SK-N-SH treated with all-trans-retinoic acid at 6 μM for 48 hours (cell line): ENCODE measurements around the gene DLG2.

Experiments
- RARB ChIP-seq: fragments of 250-450 bp; sonication (Bioruptor Pico); IDR thresholded peaks from 2 replicates; pipeline ENCODE4 v1.8.0; 2021; ENCODE audit warnings: mild to moderate bottlenecking, moderate library complexity
- ZFP30 ChIP-seq: fragments of 450-650 bp; formaldehyde crosslinking; IDR thresholded peaks from 2 replicates; pipeline ENCODE4 v1.5.0; 2022; ENCODE audit warnings: mild to moderate bottlenecking, moderate library complexity

- TF ChIP-seq ZFP30 (CRISPR knock-in tag) (no peak), RARB (no peak)
These were observed 395.6 kb downstream of the DLG2 start for GRCh38 chr11:85231588-85231987.
